Mammary epithelial cell (primary cell): Measurements from ENCODE around the gene UGT2B7.

ENCODE experiments used
- CTCF ChIP-seq, 2 donors: IDR thresholded peaks in 1 of 2; conservative IDR thresholded peaks in 1 of 2; 2 replicates each; pipeline ENCODE4 v1.5.1; 2011 to 2012; ENCODE audit warnings: inconsistent platforms in 2 of 2, low read length in 2 of 2, mild to moderate bottlenecking in 2 of 2, control low read depth in 1 of 2, low read depth in 1 of 2; ENCODE audit not compliant: insufficient read depth in 1 of 2; ENCODE audit errors: extremely low read depth in 1 of 2
- EZH2 ChIP-seq: IDR thresholded peaks from 2 replicates; pipeline ENCODE4 v1.6.1; 2012; ENCODE audit warnings: low read length, inconsistent platforms, borderline replicate concordance

GRCh38 chr4:69104719-69105275, 8.5 kb downstream of the UGT2B7 start:
- no peak for TF ChIP-seq CTCF (conservative IDR thresholded peaks at IDR 0.05 in 1 of 2, IDR thresholded peaks at IDR 0.05 in 1 of 2; ENCODE audit: extremely low read depth in 1 of 2, insufficient read depth in 1 of 2, low read depth in 1 of 2, low read length in 2 of 2)
- TF ChIP-seq EZH2: no peak
